AG09319 (cell line): ENCODE results near the gene SLC6A13.

ENCODE experiments used
- DNase-seq: peaks from one replicate; pipeline ENCODE4 v3.0.0-alpha.2; 2010; ENCODE audit warnings: low read depth; ENCODE audit errors: extremely low read depth
- CTCF ChIP-seq: IDR thresholded peaks from 2 replicates; pipeline ENCODE4 v1.5.1; 2011; ENCODE audit warnings: low read depth, mild to moderate bottlenecking, inconsistent platforms, low read length, moderate library complexity

Gene SLC6A13

GRCh38 chr12:195951-196350, 66.7 kb downstream of the SLC6A13 start:
- TF ChIP-seq CTCF = no peak
- DNase-seq = no peak

GRCh38 chr12:195156-195555, 67.5 kb downstream of the SLC6A13 start:
- no peak for DNase-seq
- no peak for TF ChIP-seq CTCF

- no peak for DNase-seq
- no peak for TF ChIP-seq CTCF
Observed at GRCh38 chr12:194276-194675, 68.4 kb downstream of the SLC6A13 start.

- no peak for DNase-seq
Observed at GRCh38 chr12:193261-193660, 69.4 kb downstream of the SLC6A13 start.

GRCh38 chr12:191541-191940, 71.1 kb downstream of the SLC6A13 start:
- TF ChIP-seq CTCF = no peak

More at GRCh38 chr12:193261-193660, 69.4 kb downstream of the SLC6A13 start:
- no peak for TF ChIP-seq CTCF

GRCh38 chr12:190881-191280, 71.8 kb downstream of the SLC6A13 start:
- DNase-seq = no peak
- no peak for TF ChIP-seq CTCF

More at GRCh38 chr12:191541-191940, 71.1 kb downstream of the SLC6A13 start:
- DNase-seq = no peak

GRCh38 chr12:189622-189962, 73.0 kb downstream of the SLC6A13 start:
- no peak for TF ChIP-seq CTCF
- no peak for DNase-seq
